Body of pancreas (tissue), 4 donors: ENCODE data around the gene ANKH.

Experiments
- POLR2A ChIP-seq, 3 donors: fragments of 450-650 bp; IDR thresholded peaks; one replicate each; pipeline ENCODE4 v1.6.1; 2016; ENCODE audit warnings: antibody characterized with exemption in 3 of 3, mild to moderate bottlenecking in 2 of 3
- TF ChIP-seq, protein P1 (sequence below), 7 experiments: fragments of 450-650 bp in 4 of 7; fragments of 200-600 bp in 3 of 7; sonication (generic) in 3 of 7; IDR thresholded peaks; one replicate each; pipeline ENCODE4 v1.5.1; 2016 to 2019; ENCODE audit warnings: antibody characterized with exemption in 7 of 7

- TF ChIP-seq, protein P1, sequence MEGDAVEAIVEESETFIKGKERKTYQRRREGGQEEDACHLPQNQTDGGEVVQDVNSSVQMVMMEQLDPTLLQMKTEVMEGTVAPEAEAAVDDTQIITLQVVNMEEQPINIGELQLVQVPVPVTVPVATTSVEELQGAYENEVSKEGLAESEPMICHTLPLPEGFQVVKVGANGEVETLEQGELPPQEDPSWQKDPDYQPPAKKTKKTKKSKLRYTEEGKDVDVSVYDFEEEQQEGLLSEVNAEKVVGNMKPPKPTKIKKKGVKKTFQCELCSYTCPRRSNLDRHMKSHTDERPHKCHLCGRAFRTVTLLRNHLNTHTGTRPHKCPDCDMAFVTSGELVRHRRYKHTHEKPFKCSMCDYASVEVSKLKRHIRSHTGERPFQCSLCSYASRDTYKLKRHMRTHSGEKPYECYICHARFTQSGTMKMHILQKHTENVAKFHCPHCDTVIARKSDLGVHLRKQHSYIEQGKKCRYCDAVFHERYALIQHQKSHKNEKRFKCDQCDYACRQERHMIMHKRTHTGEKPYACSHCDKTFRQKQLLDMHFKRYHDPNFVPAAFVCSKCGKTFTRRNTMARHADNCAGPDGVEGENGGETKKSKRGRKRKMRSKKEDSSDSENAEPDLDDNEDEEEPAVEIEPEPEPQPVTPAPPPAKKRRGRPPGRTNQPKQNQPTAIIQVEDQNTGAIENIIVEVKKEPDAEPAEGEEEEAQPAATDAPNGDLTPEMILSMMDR (IDR thresholded peaks at IDR 0.05) = no peak
- TF ChIP-seq POLR2A (IDR thresholded peaks at IDR 0.05) = no peak
Observed at GRCh38 chr5:14662721-14663260, 208.8 kb downstream of the ANKH start.
